Endothelial cell of umbilical vein (primary cell): ENCODE data around the gene ZNF648. TPM values are rescaled to one million over a fixed set of nuclear protein-coding genes. Genes with fewer than 3 reads are reported as not detected.

Experiments used
- BruUV-seq: library from RNA; stranded (reverse); fragments of 400-500 nt; replicated peaks from 2 replicates; lab custom pipeline; 2021; lab: Mats Ljungman, UMichigan
- CTCF ChIA-PET: fragments of 300-600, 350-600 bp; sonication (Branson Sonifier 250); formaldehyde crosslinking; loops from one replicate; lab custom pipeline; 2021; ENCODE audit warnings: antibody characterized with exemption, inconsistent platforms; lab: Charles Lee
- POLR2A ChIA-PET: fragments of 300-600, 350-600 bp; sonication (Branson Sonifier 250); formaldehyde crosslinking; loops from one replicate; lab custom pipeline; 2021; ENCODE audit warnings: antibody characterized with exemption, inconsistent platforms; lab: Charles Lee
- DNase-seq: peaks from one replicate; pipeline ENCODE4 v3.0.0-alpha.2; 2011; ENCODE audit warnings: low read depth, low spot score
- FAIRE-seq: peaks from 2 replicates; lab custom pipeline; 2011; peaks lifted over from hg19 to GRCh38; lab: Jason Lieb, UNC
- H2AFZ ChIP-seq: 2 replicates; pipeline ENCODE4 v1.6.0; 2012; ENCODE audit warnings: low read depth, low read length, control low read depth, inconsistent platforms
- H3K27ac ChIP-seq: 2 replicates; pipeline ENCODE4 v1.5.1; 2011; ENCODE audit warnings: low read depth, mild to moderate bottlenecking, control low read depth, low read length, moderate library complexity; ENCODE audit not compliant: insufficient read depth
- H3K27me3 ChIP-seq, 2 experiments: 2 replicates each; pipeline versions ENCODE4 v1.6.0 to v1.6.1; 2011; ENCODE audit warnings: low read length in 2 of 2, mixed read lengths in 1 of 2; ENCODE audit not compliant: control insufficient read depth in 2 of 2, insufficient read depth in 2 of 2
- H3K36me3 ChIP-seq, 2 experiments: 2 replicates in 1 of 2; 3 replicates in 1 of 2; pipeline ENCODE4 v1.5.1; 2011; ENCODE audit warnings: low read length in 2 of 2, mild to moderate bottlenecking in 1 of 2, moderate library complexity in 1 of 2; ENCODE audit not compliant: control insufficient read depth in 2 of 2, insufficient read depth in 2 of 2; ENCODE audit errors: extremely low read depth in 1 of 2
- H3K4me1 ChIP-seq: 3 replicates; pipeline ENCODE4 v1.5.1; 2011; ENCODE audit warnings: mild to moderate bottlenecking, low read length; ENCODE audit not compliant: control insufficient read depth, insufficient read depth; ENCODE audit errors: extremely low read depth
- H3K4me2 ChIP-seq: 2 replicates; pipeline ENCODE4 v1.6.1; 2011; ENCODE audit warnings: low read length, control low read depth, mixed read lengths; ENCODE audit not compliant: insufficient read depth
- H3K4me3 ChIP-seq, 3 experiments: fragments of 200-600 bp in 1 of 3; sonication (generic), shearing (Covaris generic) in 1 of 3; replicated peaks in 1 of 3; 2 replicates each; pipeline ENCODE4 v1.5.1; 2011 to 2016; ENCODE audit warnings: control low read depth in 3 of 3, low read length in 3 of 3, mild to moderate bottlenecking in 2 of 3, inconsistent platforms in 1 of 3, low read depth in 1 of 3, moderate library complexity in 1 of 3; ENCODE audit not compliant: insufficient read depth in 1 of 3
- H3K79me2 ChIP-seq: 2 replicates; pipeline ENCODE4 v1.6.0; 2012; ENCODE audit warnings: low read length, inconsistent platforms; ENCODE audit not compliant: control insufficient read depth, insufficient read depth
- H3K9ac ChIP-seq: replicated peaks from 2 replicates; pipeline ENCODE3; 2011; ENCODE audit warnings: low read length, control low read depth; ENCODE audit not compliant: insufficient read depth; ENCODE audit errors: extremely low read depth
- H3K9me1 ChIP-seq: replicated peaks from 3 replicates; pipeline ENCODE4 v1.6.0; 2011; ENCODE audit warnings: mild to moderate bottlenecking, low read length; ENCODE audit not compliant: control insufficient read depth, insufficient read depth; ENCODE audit errors: extremely low read depth
- H3K9me3 ChIP-seq: replicated peaks from 2 replicates; pipeline ENCODE4 v1.5.1; 2012; ENCODE audit warnings: low read length, inconsistent platforms; ENCODE audit not compliant: control insufficient read depth, insufficient read depth
- H4K20me1 ChIP-seq: replicated peaks from 2 replicates; pipeline ENCODE3; 2011; ENCODE audit warnings: mild to moderate bottlenecking, low read length; ENCODE audit not compliant: control insufficient read depth, insufficient read depth; ENCODE audit errors: extremely low read depth
- EZH2 ChIP-seq: IDR thresholded peaks from 2 replicates; pipeline ENCODE4 v1.6.1; 2012; ENCODE audit warnings: borderline replicate concordance, low read depth, mild to moderate bottlenecking, moderate library complexity, low read length, inconsistent platforms; ENCODE audit not compliant: severe bottlenecking
- POLR2A ChIP-seq: IDR thresholded peaks from 2 replicates; pipeline ENCODE4 v1.6.1; 2012; ENCODE audit warnings: low read depth, mild to moderate bottlenecking, control low read depth, low read length
- POLR2AphosphoS5 ChIP-seq: IDR thresholded peaks from 2 replicates; pipeline ENCODE4 v1.6.1; 2012; ENCODE audit warnings: low read depth, mild to moderate bottlenecking, control low read depth, low read length, moderate library complexity; ENCODE audit not compliant: insufficient read depth
- dilution Hi-C: fragments of 300-500 bp; cut with MboI; formaldehyde crosslinking; loops from one replicate; pipeline ENCODE4 v1.15.0; 2019; ENCODE audit warnings: low sequenced_read_pairs; ENCODE audit not compliant: extremely low pct_ligation_motif_present
- intact Hi-C: fragments of 100-400 bp; cut with micrococcal nuclease; formaldehyde crosslinking; loops from one replicate; pipeline ENCODE4 v1.10.0; 2022
- polyA plus RNA-seq, 4 experiments: library from polyadenylated mRNA; depleted of rRNA in 3 of 4; stranded (reverse) in 3 of 4; unstranded in 1 of 4; fragments of >200 nt; gene quantifications; 2 replicates each; pipeline versions ENCODE4 v1.2.1 to v1.2.3, GENCODE V29; 2011 to 2012; ENCODE audit warnings: missing spikeins in 1 of 4
- total RNA-seq: library from RNA; stranded (reverse); gene quantifications from 2 replicates; pipeline ENCODE4 v1.2.3, GENCODE V29; 2021
- TF ChIP-seq, protein P1 (sequence below), 2 donors: IDR thresholded peaks; 1 replicate in 1 of 2; 2 replicates in 1 of 2; pipeline ENCODE4 v1.5.1; 2011; ENCODE audit warnings: low read length in 2 of 2, mild to moderate bottlenecking in 2 of 2, moderate library complexity in 2 of 2, control low read depth in 1 of 2, inconsistent platforms in 1 of 2, low read depth in 1 of 2; ENCODE audit not compliant: insufficient read depth in 1 of 2; ENCODE audit errors: extremely low read depth in 1 of 2
- TF ChIP-seq, protein P2 (sequence below): IDR thresholded peaks from 2 replicates; pipeline ENCODE4 v1.6.1; 2011; ENCODE audit not compliant: insufficient read depth, insufficient read length

Gene ZNF648
- total and polyA plus RNA-seq, 2 donors (not counting 3 experiments of a cell fraction or from before 2014, with no cell fraction given) = not detected

DNA sequence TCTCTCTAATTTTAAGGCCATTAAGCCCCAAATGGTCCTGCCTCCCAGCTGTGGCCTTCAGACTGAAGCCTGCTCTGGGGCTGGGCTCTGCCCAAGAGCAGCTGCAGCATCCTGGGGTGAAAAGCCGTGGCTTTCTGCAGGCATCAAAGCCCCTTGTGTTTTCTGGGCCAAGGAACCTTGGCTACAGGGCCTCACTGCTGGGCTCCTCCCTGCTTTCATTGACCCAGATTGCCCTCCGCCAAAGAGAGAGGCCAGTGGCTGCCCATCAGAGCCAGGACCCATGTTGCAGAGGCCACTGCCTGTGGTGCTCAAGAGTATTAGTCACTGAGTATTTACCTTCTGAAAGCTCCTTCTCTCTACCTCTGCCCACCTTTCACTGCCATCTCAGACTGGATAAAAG is 1.6 kb downstream of the ZNF648 start:
- intact Hi-C loops (no loop called here), dilution Hi-C loops (no loop called here)
- Histone ChIP-seq H3K9me1 (no peaks in the 10 kb centered on the region), H3K9ac (no peak overlapping the region), H3K36me3 (no peaks in the 10 kb centered on the region), H3K4me3 (no peak overlapping the region), H3K9me3 (no peaks in the 10 kb centered on the region), H3K79me2 (no peaks in the 10 kb centered on the region), H3K4me2 (no peak overlapping the region), H4K20me1 (no peaks in the 10 kb centered on the region), H3K27me3 (no peaks in the 10 kb centered on the region), H3K27ac (no peak overlapping the region), H3K4me1 (no peaks in the 10 kb centered on the region), H2AFZ (no peak overlapping the region)
- DNase-seq = no peak
- CTCF ChIA-PET = interaction anchor here (1.2 kb wide), 1 partner anchor 9 kb away, joined by 3 read pairs; no protein-coding TSS in a partner anchor
- POLR2A ChIA-PET = no interaction called here
- TF ChIP-seq POLR2A (no peak), POLR2AphosphoS5 (no peak), EZH2 (no peak)
- TF ChIP-seq, protein P1, sequence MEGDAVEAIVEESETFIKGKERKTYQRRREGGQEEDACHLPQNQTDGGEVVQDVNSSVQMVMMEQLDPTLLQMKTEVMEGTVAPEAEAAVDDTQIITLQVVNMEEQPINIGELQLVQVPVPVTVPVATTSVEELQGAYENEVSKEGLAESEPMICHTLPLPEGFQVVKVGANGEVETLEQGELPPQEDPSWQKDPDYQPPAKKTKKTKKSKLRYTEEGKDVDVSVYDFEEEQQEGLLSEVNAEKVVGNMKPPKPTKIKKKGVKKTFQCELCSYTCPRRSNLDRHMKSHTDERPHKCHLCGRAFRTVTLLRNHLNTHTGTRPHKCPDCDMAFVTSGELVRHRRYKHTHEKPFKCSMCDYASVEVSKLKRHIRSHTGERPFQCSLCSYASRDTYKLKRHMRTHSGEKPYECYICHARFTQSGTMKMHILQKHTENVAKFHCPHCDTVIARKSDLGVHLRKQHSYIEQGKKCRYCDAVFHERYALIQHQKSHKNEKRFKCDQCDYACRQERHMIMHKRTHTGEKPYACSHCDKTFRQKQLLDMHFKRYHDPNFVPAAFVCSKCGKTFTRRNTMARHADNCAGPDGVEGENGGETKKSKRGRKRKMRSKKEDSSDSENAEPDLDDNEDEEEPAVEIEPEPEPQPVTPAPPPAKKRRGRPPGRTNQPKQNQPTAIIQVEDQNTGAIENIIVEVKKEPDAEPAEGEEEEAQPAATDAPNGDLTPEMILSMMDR (IDR thresholded peaks at IDR 0.05; ENCODE audit: extremely low read depth in 1 of 2, insufficient read depth in 1 of 2, low read depth in 1 of 2, low read length in 2 of 2) = no peak
- TF ChIP-seq, protein P2, sequence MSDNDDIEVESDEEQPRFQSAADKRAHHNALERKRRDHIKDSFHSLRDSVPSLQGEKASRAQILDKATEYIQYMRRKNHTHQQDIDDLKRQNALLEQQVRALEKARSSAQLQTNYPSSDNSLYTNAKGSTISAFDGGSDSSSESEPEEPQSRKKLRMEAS = no peak
- FAIRE-seq = no peak
- no TSS peak for BruUV-seq
